Ectodermal cell (in vitro differentiated cells): Measurements from ENCODE around the gene SLC4A3.

ENCODE experiments used
- H3K27ac ChIP-seq: 2 replicates; pipeline ENCODE4 v1.7.0; 2013; ENCODE audit warnings: mild to moderate bottlenecking, low read depth, low read length; ENCODE audit not compliant: insufficient read depth, poor library complexity, severe bottlenecking
- H3K27me3 ChIP-seq: 2 replicates; pipeline ENCODE4 v1.7.0; 2013; ENCODE audit warnings: mild to moderate bottlenecking, low read length; ENCODE audit not compliant: insufficient read depth, control insufficient read depth, poor library complexity, severe bottlenecking
- H3K36me3 ChIP-seq: one replicate; pipeline ENCODE4 v1.7.0; 2013; ENCODE audit warnings: low read length; ENCODE audit not compliant: control insufficient read depth, insufficient read depth
- H3K4me1 ChIP-seq: one replicate; pipeline ENCODE4 v1.7.0; 2013; ENCODE audit warnings: low read length; ENCODE audit not compliant: control insufficient read depth, insufficient read depth
- H3K4me3 ChIP-seq: 2 replicates; pipeline ENCODE4 v1.7.0; 2013; ENCODE audit warnings: low read depth, low read length, control low read depth; ENCODE audit not compliant: insufficient read depth
- H3K9me3 ChIP-seq: 2 replicates; pipeline ENCODE4 v1.7.0; 2013; ENCODE audit warnings: mild to moderate bottlenecking, low read length, moderate library complexity; ENCODE audit not compliant: control insufficient read depth
- WGBS, 2 experiments: methylation state at CpG; one replicate each; pipeline ENCODE4 v1.1.7; 2013; ENCODE audit warnings: missing lambda C conversion rate in 2 of 2; 5-methylcytosine and 5-hydroxymethylcytosine counted together

SLC4A3 gene

GRCh38 chr2:219632760-219633105 lies 5.3 kb downstream of the SLC4A3 start:
- Histone ChIP-seq H3K27ac (no peak overlapping the region), H3K9me3 (no peaks in the 10 kb centered on the region), H3K27me3 (peaks cover 9% of the 10 kb centered on the region), H3K36me3 (no peaks in the 10 kb centered on the region), H3K4me3 (no peak overlapping the region), H3K4me1 (peaks cover 6% of the 10 kb centered on the region)
- 92 to 93% methylated on average over 8 of the region's 8 CpGs for WGBS, 2 experiments

GRCh38 chr2:219633276-219634065 lies 6.0 kb downstream of the SLC4A3 start:
- no peak overlapping the region for H3K4me3 ChIP-seq
- H3K27me3 ChIP-seq: peaks cover 2% of the 10 kb centered on the region
- no peaks in the 10 kb centered on the region for H3K9me3 ChIP-seq
- WGBS, 2 experiments: 91 to 94% methylated on average over 22 of the region's 22 CpGs
- no peaks in the 10 kb centered on the region for H3K36me3 ChIP-seq
- H3K27ac ChIP-seq: no peak overlapping the region
- H3K4me1 ChIP-seq: no peaks in the 10 kb centered on the region

GRCh38 chr2:219634171-219634940 lies 6.9 kb downstream of the SLC4A3 start:
- no peak overlapping the region for H3K4me3 ChIP-seq
- no peaks in the 10 kb centered on the region for H3K36me3 ChIP-seq
- no peak overlapping the region for H3K27ac ChIP-seq
- H3K27me3 ChIP-seq: no peaks in the 10 kb centered on the region
- no peaks in the 10 kb centered on the region for H3K9me3 ChIP-seq
- no peaks in the 10 kb centered on the region for H3K4me1 ChIP-seq
- 92 to 93% methylated on average over 15 of the region's 15 CpGs for WGBS, 2 experiments

GRCh38 chr2:219634951-219635751 lies 7.7 kb downstream of the SLC4A3 start:
- Histone ChIP-seq H3K36me3 (no peaks in the 10 kb centered on the region), H3K27ac (no peak overlapping the region), H3K4me1 (no peaks in the 10 kb centered on the region), H3K27me3 (no peaks in the 10 kb centered on the region), H3K9me3 (no peaks in the 10 kb centered on the region), H3K4me3 (no peak overlapping the region)
- 92 to 95% methylated on average over 22 of the region's 22 CpGs for WGBS, 2 experiments

- H3K27me3 ChIP-seq: no peaks in the 10 kb centered on the region
- no peaks in the 10 kb centered on the region for H3K36me3 ChIP-seq
- WGBS, 2 experiments: 91 to 93% methylated on average over 24 of the region's 24 CpGs
- no peaks in the 10 kb centered on the region for H3K9me3 ChIP-seq
- no peak overlapping the region for H3K4me3 ChIP-seq
- H3K27ac ChIP-seq: no peak overlapping the region
- H3K4me1 ChIP-seq: no peaks in the 10 kb centered on the region
Measured at GRCh38 chr2:219636144-219636915, 8.9 kb downstream of the SLC4A3 start.

- Histone ChIP-seq H3K4me1 (peaks cover 3% of the 10 kb centered on the region), H3K27me3 (no peaks in the 10 kb centered on the region), H3K36me3 (no peaks in the 10 kb centered on the region), H3K27ac (no peak overlapping the region), H3K9me3 (no peaks in the 10 kb centered on the region), H3K4me3 (no peak overlapping the region)
- 88 to 89% methylated on average over 13 of the region's 13 CpGs for WGBS, 2 experiments
Measured at GRCh38 chr2:219636941-219637841, 9.8 kb downstream of the SLC4A3 start.

GRCh38 chr2:219637842-219638185 lies 10.4 kb downstream of the SLC4A3 start:
- no peaks in the 10 kb centered on the region for H3K36me3 ChIP-seq
- H3K4me3 ChIP-seq: no peak overlapping the region
- no peaks in the 10 kb centered on the region for H3K9me3 ChIP-seq
- WGBS, 2 experiments: 91 to 95% methylated on average over 9 of the region's 9 CpGs
- peaks cover 7% of the 10 kb centered on the region for H3K4me1 ChIP-seq
- H3K27ac ChIP-seq: no peak overlapping the region
- peaks cover 3% of the 10 kb centered on the region for H3K27me3 ChIP-seq

- Histone ChIP-seq H3K4me3 (no peak overlapping the region), H3K27me3 (peaks cover 9% of the 10 kb centered on the region), H3K27ac (no peak overlapping the region), H3K9me3 (no peaks in the 10 kb centered on the region), H3K36me3 (no peaks in the 10 kb centered on the region), H3K4me1 (peaks cover 8% of the 10 kb centered on the region)
- WGBS, 2 experiments: 90 to 91% methylated on average over 17 of the region's 17 CpGs
Measured at GRCh38 chr2:219638217-219638947, 11.0 kb downstream of the SLC4A3 start.
